GM18861 (cell line): ENCODE data around the gene TUBAL3.
A peak's percentile ranks its signal among the peaks of the same experiment; 100 is the strongest.

Experiments used
- ATAC-seq: cut with Tn5 transposase; IDR thresholded peaks from one replicate; pipeline ENCODE4 v1.9.1; 2021; ENCODE audit not compliant: unreplicated experiment

The TUBAL3 gene

DNA sequence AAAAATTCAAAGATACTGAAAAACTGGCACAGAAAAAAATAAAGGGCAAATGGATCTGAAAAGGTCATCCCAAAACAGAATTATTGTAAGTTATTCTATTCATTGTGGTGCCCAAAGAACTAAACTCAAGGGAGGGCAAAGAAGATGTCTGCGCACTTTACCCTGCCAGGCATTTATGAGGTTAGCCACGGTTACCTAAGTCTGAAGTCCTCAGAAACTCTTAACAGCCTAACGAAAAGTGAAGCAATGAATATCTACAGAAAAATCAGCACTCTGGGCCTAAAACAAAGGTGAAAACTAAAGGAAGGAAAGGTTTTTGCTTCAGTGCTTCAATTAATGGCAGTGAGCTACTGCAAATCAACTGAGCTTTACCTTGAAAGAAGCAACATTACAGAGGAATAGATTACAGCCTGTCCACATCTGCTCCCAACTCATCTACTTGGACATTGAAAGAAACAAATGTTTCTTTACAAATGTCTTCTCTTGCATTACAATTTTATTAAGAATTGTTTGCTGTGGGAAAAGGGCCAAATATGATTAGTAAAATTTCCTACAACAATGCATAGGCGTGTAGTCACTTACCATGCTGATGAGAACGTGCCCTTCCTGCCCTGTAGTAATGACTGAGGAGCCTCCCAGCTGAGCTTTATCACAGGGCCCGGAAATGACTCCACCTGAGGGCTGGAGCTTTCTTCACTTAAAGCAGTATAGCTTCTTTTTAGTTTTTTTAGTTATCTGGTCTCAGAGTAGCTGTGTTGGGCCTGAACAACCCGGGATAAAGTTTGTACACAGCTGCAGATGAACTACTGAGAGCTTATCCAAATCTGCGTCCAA, at the start of gene TUBAL3:
TUBAL3 (minus strand) TSS at position 621 of the 834 bp plus-strand sequence; CDS start at position 585, 36 bp downstream.
- ATAC-seq: no peak

DNA sequence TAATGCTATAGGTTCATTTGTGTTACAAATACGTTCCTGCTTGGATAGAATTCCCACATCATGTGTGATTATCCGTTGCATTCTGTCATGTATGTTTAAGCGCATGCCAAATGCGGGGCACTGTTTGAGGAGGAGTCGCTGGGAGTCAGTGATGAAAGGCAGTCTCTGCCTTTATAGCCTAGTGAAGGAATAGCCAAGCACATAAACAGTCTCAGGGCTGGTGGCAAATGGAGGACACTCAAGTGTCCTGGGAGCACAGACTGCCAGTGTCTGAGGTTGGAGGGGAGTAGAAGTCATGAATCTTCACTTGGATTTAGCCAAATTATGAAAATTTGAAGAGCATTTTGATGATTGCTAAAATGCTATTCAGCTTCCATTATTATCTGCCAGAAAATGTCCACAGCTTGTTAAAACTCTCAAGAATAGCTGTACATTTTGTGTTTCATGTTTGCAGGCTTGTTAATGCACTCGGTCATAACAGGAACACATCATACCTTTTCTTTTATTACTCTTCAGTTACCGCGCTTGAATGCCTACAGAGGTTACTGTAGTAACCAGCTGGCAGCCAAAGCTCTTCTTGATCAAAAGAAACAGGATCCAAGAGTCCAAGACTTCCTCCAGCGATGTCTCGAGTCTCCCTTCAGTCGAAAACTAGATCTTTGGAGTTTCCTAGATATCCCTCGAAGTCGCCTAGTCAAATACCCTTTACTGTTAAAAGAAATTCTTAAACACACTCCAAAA, 49.3 kb upstream of the TUBAL3 start:
- ATAC-seq: no peak

DNA sequence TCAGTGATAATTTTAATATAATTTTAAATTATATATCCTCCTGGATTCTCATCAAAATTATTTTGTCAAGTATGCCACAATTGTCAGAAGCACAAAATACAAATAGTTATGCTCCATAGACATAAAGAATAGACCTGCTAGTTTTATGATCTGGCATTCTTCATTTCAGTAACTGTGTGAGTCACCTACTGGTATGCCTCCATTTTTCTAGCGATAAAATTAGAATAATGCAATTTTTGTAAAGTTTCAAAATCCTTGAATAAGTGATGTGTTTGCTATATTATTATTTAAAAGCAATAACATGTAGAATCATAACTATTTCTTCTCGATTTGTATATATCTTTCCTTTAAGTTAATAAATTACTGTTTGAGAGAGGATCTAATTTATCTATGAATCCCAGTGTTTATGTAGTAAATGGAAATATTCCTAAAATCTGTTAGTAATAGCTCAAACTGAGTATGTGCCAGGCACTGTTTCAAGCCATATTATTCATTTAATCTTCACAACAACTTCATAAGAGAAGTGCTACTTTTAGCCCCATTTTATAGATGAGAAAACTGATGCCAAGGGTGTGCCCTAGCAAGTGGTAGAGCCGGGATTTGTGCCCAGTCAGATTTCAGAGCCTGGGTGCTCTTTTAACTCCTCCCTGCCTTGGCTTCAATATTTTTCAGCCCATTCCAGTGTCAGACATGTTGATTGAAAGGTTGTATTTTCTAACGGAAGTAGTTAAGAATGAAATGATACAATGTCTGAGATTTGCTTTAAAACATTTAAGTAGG, 46.2 kb upstream of the TUBAL3 start:
- ATAC-seq: no peak

DNA sequence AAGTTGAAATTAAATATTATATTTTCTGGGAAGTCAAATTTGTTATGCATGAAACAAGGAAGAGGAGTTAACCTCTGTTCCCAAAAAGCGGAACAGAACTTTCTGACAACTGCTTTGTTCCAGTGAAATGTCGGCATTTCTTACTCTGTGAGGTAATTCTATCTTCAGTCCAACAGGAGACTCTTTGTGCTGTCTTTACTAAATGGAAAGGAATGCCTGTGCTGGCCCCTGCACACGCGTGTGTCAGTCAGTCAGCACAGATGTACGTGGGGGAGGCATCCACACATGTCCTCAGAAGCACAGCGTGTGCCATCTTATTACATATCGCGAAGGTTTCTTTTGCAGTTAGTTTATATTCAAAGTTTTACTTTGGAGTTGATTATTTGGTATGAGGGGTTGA, 45.2 kb upstream of the TUBAL3 start:
- no peak for ATAC-seq

DNA sequence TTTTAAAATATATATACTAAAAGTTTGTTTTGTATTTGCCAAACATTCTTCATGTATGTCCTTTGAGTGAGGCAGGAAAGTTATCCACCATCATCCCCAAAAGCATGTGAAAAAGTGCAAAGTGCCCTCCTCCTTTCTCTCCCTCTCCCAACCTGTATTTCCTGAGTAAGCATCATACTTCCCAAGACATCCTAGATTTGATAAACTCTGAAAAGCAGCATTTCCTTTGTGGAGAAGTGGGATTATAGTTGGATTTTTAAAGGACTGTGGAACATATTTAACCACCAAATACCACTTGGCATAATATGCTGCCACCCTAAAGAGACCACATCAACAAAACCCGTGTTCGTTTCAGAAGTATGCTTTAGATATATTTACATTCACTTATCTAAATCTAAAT, 44.6 kb upstream of the TUBAL3 start:
- no peak for ATAC-seq

DNA sequence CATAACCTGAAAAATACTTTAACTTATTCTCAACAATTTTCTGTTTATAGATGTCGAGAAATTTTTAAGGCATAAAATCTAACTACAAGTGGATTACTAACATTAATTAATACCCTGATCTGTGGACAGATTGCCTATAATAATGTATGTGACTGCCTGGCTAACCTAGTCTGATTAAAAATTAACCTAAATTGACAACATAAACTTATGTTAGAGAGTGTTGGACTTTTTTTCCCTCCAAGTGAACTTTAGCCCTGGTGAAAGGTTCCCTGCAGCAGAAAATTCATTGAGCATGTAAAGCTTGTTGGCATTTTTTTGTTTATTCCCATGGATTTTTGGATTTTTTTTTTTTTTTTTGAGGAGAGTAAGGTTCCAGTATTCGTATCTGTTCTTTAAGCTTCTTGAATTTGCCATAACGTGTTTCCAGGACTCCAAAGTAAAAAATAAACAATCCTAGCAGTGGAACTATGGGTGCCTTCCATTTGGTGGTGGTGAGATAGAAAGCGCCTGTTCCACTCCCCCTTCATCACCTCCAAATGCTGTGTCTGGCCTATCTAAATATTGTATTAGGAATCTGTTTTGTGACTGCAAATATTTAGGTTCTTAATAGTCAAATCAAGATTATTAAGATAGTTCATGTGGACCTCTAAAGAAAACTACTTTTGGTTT, 43.8 kb upstream of the TUBAL3 start:
- no peak for ATAC-seq

DNA sequence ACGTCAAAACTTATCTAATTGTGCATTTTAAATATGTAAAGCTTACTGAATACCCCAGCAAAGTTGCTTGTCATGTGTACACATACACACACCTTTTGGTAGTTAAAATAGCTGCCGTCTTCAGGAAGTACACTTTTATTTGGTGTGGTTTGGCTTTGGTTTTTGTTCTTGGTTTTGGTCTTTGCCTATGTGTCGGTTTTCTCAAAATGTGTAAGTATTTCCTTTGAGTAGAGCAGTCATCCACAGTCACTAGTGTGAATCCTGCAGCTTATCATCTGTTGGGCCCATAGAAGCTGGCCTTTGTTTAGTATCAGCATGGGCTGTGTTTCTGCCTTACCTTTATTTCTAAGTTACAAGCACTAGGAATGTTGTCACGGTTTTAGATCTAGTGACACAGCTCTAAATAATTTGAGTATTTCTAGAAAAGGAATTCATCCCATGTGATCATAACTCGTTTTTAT, 43.0 kb upstream of the TUBAL3 start:
- ATAC-seq: peak; percentile 35

DNA sequence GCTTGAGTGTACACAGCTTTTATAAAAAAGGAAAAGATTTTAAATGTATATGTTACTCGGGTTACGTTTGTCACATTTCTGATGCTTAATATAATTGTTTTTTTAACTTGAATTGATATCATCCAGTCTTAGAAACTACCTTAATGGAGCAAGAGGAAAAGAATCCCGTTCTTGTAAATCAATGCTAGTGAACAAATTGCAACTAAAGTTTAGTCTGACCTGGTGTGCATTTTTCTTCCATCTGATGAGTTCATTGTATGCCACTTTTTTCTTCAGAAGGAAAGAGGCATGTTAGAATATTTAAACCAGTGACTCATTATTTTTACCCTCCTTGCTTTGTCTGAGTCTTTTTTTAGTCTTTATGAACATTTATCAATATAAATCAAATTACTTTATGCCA, 42.4 kb upstream of the TUBAL3 start:
- no peak for ATAC-seq

DNA sequence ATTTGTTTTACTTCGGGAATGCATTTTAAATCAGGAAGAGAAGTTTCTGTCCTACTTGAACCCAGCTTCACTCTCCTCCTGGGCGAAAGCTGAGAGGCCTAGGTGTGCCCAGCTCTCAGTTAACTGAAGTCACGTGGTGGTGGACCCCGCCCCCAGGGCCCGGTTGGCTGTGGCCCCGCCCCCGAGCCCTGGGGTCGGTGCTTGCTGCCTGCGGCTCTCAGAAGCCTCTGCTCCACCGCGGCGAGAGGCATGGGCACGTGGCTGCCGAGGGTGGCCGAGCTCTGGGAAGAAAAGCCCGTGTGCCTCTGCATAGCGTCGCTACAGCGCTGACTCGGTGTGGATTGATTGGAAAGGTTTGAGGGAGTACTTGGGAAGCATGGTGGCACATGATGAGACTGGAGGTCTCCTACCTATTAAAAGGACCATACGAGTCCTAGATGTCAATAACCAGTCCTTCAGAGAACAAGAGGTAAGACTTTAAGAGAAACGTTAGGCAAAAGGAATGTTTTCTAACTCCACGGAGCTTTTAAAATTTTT, 41.8 kb upstream of the TUBAL3 start:
- ATAC-seq: peak; percentile 36

DNA sequence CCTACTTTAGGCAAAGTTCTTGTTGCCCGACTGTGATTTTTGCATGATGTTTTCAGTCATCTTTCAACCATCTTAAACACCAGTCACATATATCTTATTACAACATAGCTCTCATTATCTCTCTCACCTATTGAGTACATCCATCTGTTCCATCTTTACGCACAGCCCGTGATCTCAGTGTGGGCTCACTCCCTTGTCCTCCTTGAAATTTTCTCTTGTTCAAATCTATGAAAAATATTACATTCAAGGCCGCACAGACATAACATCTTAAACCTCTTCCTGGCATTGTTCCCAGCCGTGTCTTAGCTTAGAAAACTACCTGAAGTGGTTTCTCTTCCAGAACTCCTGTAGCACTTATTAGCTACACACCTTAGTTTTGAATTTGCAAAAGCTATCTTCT, 40.4 kb upstream of the TUBAL3 start:
- ATAC-seq: no peak

DNA sequence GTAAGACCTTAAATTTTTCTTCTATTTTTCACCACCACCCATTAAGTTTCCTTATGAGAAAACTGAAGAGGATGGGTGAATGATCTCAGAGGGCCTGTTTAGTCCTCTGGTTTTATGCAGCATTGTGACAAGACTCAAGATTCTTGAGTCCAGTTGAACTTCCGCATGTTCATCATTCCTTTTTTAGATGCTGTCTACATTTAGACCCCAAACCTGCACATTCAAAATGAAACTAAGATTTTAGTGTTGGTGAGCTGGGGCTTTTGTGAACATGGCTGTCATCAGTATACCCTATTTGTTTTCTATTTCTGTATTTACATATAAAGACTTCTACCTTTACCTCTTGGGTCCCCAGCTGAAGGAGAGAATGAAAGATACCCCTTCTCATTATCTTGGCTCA, 38.8 kb upstream of the TUBAL3 start:
- ATAC-seq: peak; percentile 75

DNA sequence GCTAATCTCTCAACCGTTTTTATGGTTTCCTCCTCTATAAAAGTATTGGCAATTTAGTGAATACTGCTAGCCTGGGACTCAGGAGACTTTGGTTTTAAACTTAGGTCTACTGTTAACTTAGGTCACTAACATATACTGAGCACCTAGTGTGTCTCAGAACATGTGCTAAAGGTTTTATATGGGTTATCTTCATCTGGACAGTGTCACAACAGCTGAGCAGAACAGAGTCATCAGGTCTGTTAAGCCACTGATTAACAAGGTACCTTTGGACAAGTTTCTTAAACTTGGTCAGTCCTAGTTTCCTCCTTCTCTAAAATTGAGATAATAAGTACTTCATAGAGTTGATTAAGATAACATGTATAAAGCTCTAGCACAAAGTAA, 38.4 kb upstream of the TUBAL3 start:
- ATAC-seq: peak; percentile 16

DNA sequence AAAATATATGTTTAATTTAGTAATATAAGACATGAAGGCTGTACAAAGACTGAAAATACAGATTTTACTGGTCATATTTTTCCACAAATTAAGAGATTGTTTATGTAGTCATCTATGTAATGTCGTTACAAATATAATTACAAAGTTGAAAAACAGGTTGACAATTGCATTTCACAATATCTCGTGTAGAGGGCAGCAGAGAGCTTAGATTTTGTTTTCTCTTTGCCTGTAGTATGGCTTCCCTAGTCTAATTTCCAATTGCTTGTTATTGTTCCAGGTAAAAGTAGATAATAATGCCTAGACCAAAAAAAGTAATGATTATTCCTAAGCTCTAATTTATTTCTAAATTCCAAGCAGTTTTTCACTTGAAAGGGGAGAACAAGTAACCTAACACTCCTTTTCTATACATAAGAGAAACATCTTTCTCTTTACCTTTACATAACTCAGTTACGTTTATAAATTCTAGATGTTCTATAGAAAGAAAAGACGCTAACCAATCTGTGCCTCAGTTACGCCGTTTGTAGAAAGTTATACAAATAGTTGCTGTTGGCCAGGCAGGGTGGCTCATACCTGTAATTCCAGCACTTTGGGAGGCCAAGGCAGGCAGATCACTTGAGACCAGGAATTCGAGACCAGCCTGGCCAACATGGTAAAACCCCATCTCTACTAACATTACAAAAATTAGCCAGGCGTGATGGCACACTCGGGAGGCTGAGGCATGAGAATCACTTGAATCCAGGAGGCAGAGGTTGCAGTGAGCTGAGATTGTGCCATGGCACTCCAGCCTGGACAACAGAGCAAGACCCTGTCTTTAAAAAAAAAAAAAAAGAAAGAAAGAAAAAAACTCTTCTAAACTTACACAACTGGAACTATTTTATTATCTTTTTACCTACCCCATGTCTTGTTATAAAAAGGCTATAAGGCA, 37.7 kb upstream of the TUBAL3 start:
- no peak for ATAC-seq

DNA sequence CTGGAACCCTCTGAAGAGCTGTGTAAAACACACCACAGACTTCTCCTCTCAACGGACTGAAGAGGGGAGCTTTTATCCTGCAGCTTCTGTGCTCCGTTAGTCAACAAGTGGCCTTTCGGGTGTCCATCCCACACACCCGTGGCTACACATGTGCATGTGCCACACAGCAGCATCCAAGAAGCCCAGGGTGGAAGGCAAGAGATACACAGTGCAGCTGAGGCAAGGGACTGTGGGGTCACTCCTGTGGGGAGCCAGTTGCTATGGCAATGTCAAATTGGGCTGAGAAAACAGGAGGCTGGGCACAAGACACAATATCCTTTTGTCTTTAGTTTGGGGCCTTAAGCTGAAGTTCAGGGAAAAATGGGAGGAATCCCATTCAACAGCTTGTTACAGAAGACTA, 36.5 kb upstream of the TUBAL3 start:
- ATAC-seq: no peak

DNA sequence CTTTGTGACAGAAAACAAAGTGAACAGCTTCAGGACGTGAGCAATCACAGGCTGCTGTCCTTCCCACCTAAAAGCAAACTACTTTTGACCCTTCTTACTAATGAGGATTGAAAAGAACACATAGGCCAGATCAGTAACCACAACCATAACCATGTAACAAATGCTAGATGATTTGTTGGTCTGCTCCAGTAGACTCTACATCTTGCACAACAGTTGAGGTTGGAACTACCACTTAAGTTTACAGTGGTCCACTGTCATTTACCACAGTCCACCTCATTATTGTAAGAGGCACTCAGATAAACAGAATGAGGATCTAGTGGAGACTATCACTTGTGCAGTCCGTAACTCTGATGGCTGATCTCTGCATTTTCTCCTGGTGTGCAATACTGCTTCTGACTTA, 35.6 kb upstream of the TUBAL3 start:
- ATAC-seq: no peak

DNA sequence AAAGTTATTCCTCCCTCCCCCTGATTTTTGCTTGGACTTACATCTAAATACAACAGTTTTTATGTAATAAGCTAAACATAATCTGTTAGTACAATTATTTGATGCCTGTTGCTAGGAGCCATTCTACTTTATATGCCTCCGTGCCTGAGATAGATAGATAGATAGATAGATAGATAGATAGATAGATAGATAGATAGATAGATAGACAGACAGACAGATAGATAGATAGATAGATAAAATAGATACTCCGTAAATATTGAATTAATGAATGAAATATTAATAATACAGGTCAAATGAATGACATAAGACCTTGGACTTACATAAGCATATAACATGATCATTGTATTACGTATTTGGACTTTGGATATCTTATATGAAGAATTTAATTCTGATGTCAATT, 30.7 kb upstream of the TUBAL3 start:
- no peak for ATAC-seq

DNA sequence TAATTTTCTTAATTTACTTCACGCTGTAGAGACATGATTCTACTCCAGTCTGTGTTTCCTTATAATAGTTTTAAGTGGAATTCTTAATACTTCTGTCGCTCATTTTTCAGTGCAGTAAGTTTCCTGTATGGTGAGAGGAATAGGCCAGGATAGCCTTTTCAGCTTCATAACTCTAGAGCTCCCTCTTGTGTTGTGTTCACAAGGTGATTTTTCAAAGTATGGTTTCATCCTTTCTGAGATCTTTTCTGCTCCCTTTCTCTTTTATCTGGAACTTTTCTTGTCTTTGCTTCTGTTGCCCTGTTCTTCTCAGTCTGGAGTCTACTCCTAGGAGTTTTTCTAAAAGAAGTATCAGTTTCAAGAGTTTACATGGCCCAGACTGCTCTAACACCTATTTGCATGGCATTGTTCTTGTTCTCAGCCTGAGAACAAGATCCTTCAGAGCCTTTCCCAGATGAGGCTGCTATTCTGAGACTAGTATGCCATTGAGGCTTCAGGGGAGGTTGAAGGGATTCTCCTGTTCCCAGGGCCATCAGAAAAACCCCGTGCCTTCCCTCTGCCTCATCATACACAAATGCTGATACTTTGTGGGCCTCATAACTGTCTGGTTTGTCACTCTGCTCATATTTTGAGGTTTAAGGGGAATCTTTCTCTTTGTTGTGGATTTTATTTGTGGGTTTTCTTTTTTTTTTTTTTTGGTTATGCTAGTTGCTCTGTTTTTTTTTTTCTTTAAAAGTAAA, 29.6 kb upstream of the TUBAL3 start:
- peak; percentile 70 for ATAC-seq

DNA sequence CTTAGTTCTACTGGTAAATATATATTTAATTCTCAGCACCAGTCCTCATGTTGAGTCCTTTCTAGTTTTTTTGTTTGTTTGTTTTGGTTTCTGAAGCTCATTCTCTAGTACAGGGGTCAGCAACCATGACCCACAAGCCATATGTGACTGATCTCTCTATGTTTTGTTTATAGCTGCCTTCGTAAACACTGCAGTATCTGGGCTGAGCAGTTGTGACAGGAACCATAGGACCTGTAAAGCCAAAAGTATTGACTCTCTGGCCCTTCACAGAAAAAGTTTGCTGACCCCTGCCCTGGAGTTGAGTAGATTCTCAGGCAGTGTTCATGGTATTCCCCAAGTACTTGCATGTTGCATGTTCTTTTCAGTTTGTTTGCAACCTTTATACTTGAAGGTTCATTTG, 28.6 kb upstream of the TUBAL3 start:
- ATAC-seq: no peak

DNA sequence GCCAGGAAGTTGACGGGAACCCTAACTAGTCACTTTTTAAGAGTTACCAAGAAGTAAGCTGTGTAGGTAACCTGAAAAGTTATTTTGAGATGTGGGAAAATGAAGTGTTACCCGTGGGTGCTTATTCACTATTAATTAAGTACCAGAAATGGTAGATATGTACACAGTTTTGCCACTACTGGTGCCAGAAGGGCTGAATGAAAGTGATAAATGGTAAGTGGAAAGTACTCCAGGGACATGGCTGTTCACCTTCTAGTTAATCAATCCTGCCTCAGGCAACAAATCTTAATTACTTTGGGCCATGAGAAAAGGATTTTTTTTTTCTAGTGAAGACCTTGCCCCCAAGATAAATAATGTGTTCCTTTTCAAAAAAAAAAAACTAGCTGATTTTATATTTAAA, 23.5 kb upstream of the TUBAL3 start:
- no peak for ATAC-seq
